ENCODE results near the gene SETD5.

DNA sequence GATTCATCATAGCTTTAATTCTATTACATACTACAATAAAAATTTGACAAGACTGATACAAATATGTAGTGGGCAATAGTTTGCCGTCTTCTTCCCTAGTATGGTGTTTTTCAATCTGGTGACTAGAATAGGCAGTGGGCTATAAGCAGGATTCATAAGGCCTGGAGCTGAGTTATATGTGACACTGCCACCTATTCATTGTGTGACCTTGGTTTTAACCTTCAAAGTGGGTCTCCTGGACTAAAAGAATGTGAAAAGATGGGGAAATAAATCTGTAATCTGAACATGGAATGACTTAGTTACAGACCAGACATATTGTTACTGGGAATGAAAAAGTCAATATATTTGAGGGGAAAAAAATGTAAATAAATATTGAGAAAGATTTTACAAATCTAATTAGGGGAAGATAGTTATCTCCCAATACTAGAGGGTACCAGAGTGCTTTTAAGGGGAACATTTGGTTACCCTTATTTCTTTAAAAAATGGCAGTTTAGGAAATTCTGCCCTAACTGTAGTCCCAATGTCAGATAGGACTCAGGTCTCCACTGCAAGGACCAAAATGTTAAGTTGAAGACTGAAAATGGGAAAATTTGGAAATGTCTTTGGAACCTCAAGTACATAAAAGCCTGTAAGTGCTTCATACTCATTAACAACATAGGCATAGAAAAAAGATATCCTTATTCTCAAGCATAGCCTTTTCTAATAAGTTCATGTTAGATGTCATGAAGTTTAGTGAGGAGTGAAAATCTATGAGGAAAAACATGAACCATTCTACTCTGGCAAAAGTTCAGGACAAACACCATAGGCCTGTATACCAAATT lies 10.7 kb upstream of the SETD5 start:
- TF ChIP-seq, protein P1, sequence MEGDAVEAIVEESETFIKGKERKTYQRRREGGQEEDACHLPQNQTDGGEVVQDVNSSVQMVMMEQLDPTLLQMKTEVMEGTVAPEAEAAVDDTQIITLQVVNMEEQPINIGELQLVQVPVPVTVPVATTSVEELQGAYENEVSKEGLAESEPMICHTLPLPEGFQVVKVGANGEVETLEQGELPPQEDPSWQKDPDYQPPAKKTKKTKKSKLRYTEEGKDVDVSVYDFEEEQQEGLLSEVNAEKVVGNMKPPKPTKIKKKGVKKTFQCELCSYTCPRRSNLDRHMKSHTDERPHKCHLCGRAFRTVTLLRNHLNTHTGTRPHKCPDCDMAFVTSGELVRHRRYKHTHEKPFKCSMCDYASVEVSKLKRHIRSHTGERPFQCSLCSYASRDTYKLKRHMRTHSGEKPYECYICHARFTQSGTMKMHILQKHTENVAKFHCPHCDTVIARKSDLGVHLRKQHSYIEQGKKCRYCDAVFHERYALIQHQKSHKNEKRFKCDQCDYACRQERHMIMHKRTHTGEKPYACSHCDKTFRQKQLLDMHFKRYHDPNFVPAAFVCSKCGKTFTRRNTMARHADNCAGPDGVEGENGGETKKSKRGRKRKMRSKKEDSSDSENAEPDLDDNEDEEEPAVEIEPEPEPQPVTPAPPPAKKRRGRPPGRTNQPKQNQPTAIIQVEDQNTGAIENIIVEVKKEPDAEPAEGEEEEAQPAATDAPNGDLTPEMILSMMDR (conservative IDR thresholded peaks at IDR 0.05; ENCODE audit: low read length): no peak
- no peak for TF ChIP-seq EZH2phosphoT487 (IDR thresholded peaks at IDR 0.05; ENCODE audit: borderline replicate concordance)

Data from Loucy (cell line).